ENCODE results near the gene EIF4A3. TPM values are rescaled to one million over a fixed set of nuclear protein-coding genes. Genes with fewer than 3 reads are reported as not detected.

The EIF4A3 gene
- total and polyA plus RNA-seq, 10 of the 15 experiments (the other 5 are each of a cell fraction or from before 2014, with no cell fraction given), result 53.3 to 225 (median 103) TPM

DNA sequence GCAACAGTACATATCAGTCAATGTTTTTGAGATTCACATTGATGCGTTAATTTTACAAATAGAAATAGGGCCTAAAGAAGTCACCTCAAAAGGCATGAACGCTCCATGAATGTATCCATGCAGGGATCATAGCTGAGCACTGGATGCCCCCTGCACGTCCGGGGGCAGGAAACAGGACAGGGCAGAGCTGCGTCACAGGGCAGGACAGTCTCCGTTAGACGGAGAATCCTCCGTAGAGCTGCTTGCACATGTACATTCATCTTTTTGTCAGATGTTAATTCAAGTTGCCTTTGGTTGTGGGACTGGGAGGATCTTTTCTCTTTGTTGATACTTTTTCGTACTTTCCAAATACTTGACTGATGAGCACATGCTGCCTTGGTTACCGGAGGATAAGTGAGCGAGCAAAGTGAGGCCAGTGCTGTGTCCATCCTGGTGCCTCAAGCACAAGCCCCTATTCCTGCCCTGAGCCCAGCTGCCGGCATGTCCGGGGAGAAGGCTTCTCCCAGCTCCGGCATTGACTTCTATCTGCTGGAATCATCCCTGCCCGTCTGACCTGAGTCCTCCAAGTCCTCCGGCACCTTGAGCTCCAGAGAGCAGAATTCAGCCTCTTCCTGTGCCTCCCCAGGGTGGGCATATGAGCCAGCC, 30.5 kb downstream of the EIF4A3 start:
- no peaks in the 10 kb centered on the region for H3K4me1 ChIP-seq (ENCODE audit: control insufficient read depth, insufficient read depth, low read length)
- H3K9me3 ChIP-seq (replicated peaks; ENCODE audit: control insufficient read depth, insufficient read depth, low read length), result no peaks in the 10 kb centered on the region; the same call in 2 of the 3 replicates
- no peak overlapping the region for H3K4me2 ChIP-seq (ENCODE audit: control insufficient read depth, insufficient read depth)
- H3K27ac ChIP-seq (ENCODE audit: control insufficient read depth, insufficient read depth), result no peak overlapping the region
- no peaks in the 10 kb centered on the region for H3K36me3 ChIP-seq (ENCODE audit: control insufficient read depth in 2 of 2, insufficient read depth in 2 of 2, low read length in 1 of 2)
- in situ Hi-C loops (cut with MboI) (no loop called here), intact Hi-C loops (cut with micrococcal nuclease; ENCODE audit: unreplicated experiment) (no loop called here)
- H3K27me3 ChIP-seq (replicated peaks in 1 of 2; ENCODE audit: control insufficient read depth in 2 of 2, insufficient read depth in 2 of 2, low read length in 1 of 2), result no peaks in the 10 kb centered on the region; a peak in 2 of 4 replicates
- no peak for ATAC-seq
- H4K20me1 ChIP-seq (ENCODE audit: control insufficient read depth, insufficient read depth), result no peaks in the 10 kb centered on the region
- no peak overlapping the region for H3K4me3 ChIP-seq
- SMC1A ChIA-PET (ENCODE audit: uncharacterized antibody, unreplicated experiment), result no interaction called here
- no peak for FAIRE-seq
- H2AFZ ChIP-seq (ENCODE audit: control insufficient read depth, low read depth, low read length), result no peak overlapping the region
- H3K9ac ChIP-seq (ENCODE audit: control insufficient read depth, insufficient read depth, low read length), result no peak overlapping the region
- H3K79me2 ChIP-seq (ENCODE audit: control insufficient read depth, insufficient read depth, low read length), result no peaks in the 10 kb centered on the region
- WGBS (ENCODE audit: insufficient coverage, insufficient replicate concordance, low lambda C conversion rate, missing lambda C conversion rate), result 76% methylated on average over 16 of the region's 16 CpGs
- CTCF ChIA-PET, result no interaction called here
- no TSS peak for BruUV-seq (replicated peaks)
- no peak for DNase-seq (ENCODE audit: low read depth, low spot score)
- RAD21 ChIA-PET (ENCODE audit: unreplicated experiment), result no interaction called here
- POLR2A ChIA-PET, result no interaction called here
- TF ChIP-seq, protein P1, sequence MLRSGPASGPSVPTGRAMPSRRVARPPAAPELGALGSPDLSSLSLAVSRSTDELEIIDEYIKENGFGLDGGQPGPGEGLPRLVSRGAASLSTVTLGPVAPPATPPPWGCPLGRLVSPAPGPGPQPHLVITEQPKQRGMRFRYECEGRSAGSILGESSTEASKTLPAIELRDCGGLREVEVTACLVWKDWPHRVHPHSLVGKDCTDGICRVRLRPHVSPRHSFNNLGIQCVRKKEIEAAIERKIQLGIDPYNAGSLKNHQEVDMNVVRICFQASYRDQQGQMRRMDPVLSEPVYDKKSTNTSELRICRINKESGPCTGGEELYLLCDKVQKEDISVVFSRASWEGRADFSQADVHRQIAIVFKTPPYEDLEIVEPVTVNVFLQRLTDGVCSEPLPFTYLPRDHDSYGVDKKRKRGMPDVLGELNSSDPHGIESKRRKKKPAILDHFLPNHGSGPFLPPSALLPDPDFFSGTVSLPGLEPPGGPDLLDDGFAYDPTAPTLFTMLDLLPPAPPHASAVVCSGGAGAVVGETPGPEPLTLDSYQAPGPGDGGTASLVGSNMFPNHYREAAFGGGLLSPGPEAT (IDR thresholded peaks at IDR 0.05; ENCODE audit: low read depth), result no peak

DNA sequence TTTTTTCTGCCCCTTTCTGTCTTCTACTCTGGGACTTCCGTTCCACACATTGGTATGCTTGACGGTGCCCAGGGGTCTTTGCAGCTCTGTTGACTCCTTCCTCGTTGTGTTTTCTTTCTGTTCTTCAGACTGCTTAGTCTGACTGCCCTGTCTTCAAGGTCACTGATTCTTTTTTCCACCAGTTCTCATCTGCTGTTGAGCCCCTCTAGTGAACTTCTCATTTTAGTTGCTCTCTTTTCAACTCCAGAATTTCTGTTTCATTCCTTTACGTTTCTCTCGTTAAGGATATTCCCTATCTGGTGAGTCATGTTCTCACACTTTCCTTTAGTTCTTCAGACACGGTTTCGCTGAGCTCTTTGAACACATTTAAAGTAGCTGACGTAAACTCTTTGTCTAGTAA, 31.8 kb downstream of the EIF4A3 start:
- Histone ChIP-seq H3K36me3 (ENCODE audit: control insufficient read depth in 2 of 2, insufficient read depth in 2 of 2, low read length in 1 of 2) (no peaks in the 10 kb centered on the region), H3K27ac (ENCODE audit: control insufficient read depth, insufficient read depth) (no peak overlapping the region), H3K4me2 (ENCODE audit: control insufficient read depth, insufficient read depth) (no peak overlapping the region), H3K27me3 (replicated peaks in 1 of 2; ENCODE audit: control insufficient read depth in 2 of 2, insufficient read depth in 2 of 2, low read length in 1 of 2) (peaks cover 0 to 3% of the 10 kb centered on the region in 2 experiments; a peak in 2 of 4 replicates), H3K4me1 (ENCODE audit: control insufficient read depth, insufficient read depth, low read length) (no peaks in the 10 kb centered on the region), H3K9ac (ENCODE audit: control insufficient read depth, insufficient read depth, low read length) (no peak overlapping the region), H3K4me3 (no peak overlapping the region), H4K20me1 (ENCODE audit: control insufficient read depth, insufficient read depth) (no peaks in the 10 kb centered on the region), H3K79me2 (ENCODE audit: control insufficient read depth, insufficient read depth, low read length) (no peaks in the 10 kb centered on the region), H2AFZ (ENCODE audit: control insufficient read depth, low read depth, low read length) (no peak overlapping the region), H3K9me3 (replicated peaks; ENCODE audit: control insufficient read depth, insufficient read depth, low read length) (no peaks in the 10 kb centered on the region; the same call in 2 of the 3 replicates)
- ChIA-PET RAD21 (ENCODE audit: unreplicated experiment) (no interaction called here), POLR2A (no interaction called here), CTCF (no interaction called here), SMC1A (ENCODE audit: uncharacterized antibody, unreplicated experiment) (no interaction called here)
- intact Hi-C loops (cut with micrococcal nuclease; ENCODE audit: unreplicated experiment) (no loop called here), in situ Hi-C loops (cut with MboI) (no loop called here)
- FAIRE-seq (no peak), DNase-seq (ENCODE audit: low read depth, low spot score) (no peak), ATAC-seq (no peak)
- 45% methylated on average over 8 of the region's 8 CpGs for WGBS (ENCODE audit: insufficient coverage, insufficient replicate concordance, low lambda C conversion rate, missing lambda C conversion rate)
- no TSS peak for BruUV-seq (replicated peaks)
- no peak for TF ChIP-seq POLR2AphosphoS2 (IDR thresholded peaks at IDR 0.05; ENCODE audit: low read depth, low read length)
- no peak for TF ChIP-seq SMC3 (IDR thresholded peaks at IDR 0.05; ENCODE audit: borderline replicate concordance, low read length)
- TF ChIP-seq SIX5 (IDR thresholded peaks at IDR 0.05; ENCODE audit: low read depth, low read length, severe bottlenecking), result no peak
- no peak for TF ChIP-seq HDAC6 (IDR thresholded peaks at IDR 0.05; ENCODE audit: unreplicated experiment)
- TF ChIP-seq, protein P2, sequence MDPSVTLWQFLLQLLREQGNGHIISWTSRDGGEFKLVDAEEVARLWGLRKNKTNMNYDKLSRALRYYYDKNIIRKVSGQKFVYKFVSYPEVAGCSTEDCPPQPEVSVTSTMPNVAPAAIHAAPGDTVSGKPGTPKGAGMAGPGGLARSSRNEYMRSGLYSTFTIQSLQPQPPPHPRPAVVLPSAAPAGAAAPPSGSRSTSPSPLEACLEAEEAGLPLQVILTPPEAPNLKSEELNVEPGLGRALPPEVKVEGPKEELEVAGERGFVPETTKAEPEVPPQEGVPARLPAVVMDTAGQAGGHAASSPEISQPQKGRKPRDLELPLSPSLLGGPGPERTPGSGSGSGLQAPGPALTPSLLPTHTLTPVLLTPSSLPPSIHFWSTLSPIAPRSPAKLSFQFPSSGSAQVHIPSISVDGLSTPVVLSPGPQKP (IDR thresholded peaks at IDR 0.05; ENCODE audit: low read depth, low read length), result no peak
- TF ChIP-seq, protein P3, sequence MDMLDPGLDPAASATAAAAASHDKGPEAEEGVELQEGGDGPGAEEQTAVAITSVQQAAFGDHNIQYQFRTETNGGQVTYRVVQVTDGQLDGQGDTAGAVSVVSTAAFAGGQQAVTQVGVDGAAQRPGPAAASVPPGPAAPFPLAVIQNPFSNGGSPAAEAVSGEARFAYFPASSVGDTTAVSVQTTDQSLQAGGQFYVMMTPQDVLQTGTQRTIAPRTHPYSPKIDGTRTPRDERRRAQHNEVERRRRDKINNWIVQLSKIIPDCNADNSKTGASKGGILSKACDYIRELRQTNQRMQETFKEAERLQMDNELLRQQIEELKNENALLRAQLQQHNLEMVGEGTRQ (IDR thresholded peaks at IDR 0.05; ENCODE audit: borderline replicate concordance, low read depth, low read length), result no peak
- TF ChIP-seq, protein P4, sequence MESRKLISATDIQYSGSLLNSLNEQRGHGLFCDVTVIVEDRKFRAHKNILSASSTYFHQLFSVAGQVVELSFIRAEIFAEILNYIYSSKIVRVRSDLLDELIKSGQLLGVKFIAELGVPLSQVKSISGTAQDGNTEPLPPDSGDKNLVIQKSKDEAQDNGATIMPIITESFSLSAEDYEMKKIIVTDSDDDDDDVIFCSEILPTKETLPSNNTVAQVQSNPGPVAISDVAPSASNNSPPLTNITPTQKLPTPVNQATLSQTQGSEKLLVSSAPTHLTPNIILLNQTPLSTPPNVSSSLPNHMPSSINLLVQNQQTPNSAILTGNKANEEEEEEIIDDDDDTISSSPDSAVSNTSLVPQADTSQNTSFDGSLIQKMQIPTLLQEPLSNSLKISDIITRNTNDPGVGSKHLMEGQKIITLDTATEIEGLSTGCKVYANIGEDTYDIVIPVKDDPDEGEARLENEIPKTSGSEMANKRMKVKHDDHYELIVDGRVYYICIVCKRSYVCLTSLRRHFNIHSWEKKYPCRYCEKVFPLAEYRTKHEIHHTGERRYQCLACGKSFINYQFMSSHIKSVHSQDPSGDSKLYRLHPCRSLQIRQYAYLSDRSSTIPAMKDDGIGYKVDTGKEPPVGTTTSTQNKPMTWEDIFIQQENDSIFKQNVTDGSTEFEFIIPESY (IDR thresholded peaks at IDR 0.05), result no peak
- no peak for TF ChIP-seq ASH2L (IDR thresholded peaks at IDR 0.05; ENCODE audit: borderline replicate concordance, low read depth)
- TF ChIP-seq ZBED1 (IDR thresholded peaks at IDR 0.05; ENCODE audit: borderline replicate concordance), result no peak
- no peak for TF ChIP-seq TBL1XR1 (IDR thresholded peaks at IDR 0.05; ENCODE audit: low read depth, low read length)
- no peak for TF ChIP-seq TARDBP (IDR thresholded peaks at IDR 0.05; ENCODE audit: borderline replicate concordance)
